SH-SY5Y (cell line): ENCODE data around the gene HOXD8.

Experiments
- GATA2 ChIP-seq: IDR thresholded peaks from 2 replicates; pipeline ENCODE4 v1.6.1; 2011; ENCODE audit warnings: mild to moderate bottlenecking, low read depth, low read length
- GATA3 ChIP-seq: IDR thresholded peaks from 2 replicates; pipeline ENCODE4 v1.6.1; 2011; ENCODE audit warnings: low read depth, mild to moderate bottlenecking, low read length, moderate library complexity

DNA sequence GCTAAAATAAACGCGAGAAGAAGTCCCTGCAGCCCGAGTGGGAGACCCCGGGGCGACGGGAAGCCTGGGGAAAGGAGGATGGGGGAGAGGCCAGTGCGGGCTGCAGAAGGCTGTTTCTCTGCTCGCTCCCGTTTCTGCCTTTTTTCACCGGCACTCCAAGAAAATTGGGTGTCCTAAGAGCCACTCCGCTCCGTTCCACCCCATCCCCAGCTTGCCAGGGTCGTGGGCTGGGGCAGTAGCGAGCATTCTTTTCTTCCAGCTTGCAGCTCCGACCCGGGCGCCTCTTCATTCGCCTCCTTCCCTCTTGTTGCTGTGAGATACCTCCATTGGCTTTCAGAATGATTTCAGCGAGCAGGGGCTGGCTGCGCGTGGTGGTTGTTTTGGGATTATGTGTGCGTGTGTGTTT, 28.7 kb downstream of the HOXD8 start:
- TF ChIP-seq GATA3, result no peak
- no peak for TF ChIP-seq GATA2
